ENCODE results near the gene USP36. TPM values are rescaled to one million over a fixed set of nuclear protein-coding genes. Genes with fewer than 3 reads are reported as not detected.

USP36 gene
- total and polyA plus RNA-seq, 7 donors = 14.0 to 40.5 (median 24.2) TPM

DNA sequence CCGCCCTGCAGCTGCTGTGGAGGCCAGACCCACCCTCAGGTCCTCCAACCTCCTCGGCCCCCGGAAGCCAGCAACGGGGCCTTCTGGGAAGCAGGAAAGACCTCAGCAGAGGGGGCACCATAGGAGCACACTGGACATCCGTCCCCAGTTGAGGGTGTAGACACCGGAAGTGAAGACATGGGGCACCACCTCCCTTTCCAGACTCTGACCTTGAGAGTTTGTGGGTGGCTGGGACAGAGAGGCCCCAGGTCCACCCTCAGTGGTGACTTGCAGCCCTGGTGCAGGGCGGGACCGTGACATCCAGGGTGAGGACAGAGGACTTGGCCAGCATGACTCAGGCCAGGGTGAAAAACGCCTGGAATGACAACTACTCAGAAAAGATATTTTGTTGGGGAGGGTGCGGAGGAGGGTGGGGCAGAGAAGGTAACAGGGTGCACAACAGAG, 42.5 kb upstream of the USP36 start:
- Histone ChIP-seq H3K4me1 (peaks cover 27% of the 10 kb centered on the region), H3K9me3 (no peaks in the 10 kb centered on the region), H3K27ac (peak overlapping the region; percentile 78), H3K4me3 (peak overlapping the region; percentile 41), H3K27me3 (ENCODE audit: insufficient read depth in 3 of 3, low read length in 2 of 3) (peaks cover 0 to 10% (median 0%) of the 10 kb centered on the region in 3 donors), H3K36me3 (ENCODE audit: insufficient read depth in 1 of 2, low read depth in 1 of 2) (no peaks in the 10 kb centered on the region)
- intact Hi-C loops (cut with DNase I) = no loop called here
- 14 to 23% (median 15%) methylated on average over 10 of the region's 10 CpGs for WGBS, 3 donors
- TF ChIP-seq, protein P1, sequence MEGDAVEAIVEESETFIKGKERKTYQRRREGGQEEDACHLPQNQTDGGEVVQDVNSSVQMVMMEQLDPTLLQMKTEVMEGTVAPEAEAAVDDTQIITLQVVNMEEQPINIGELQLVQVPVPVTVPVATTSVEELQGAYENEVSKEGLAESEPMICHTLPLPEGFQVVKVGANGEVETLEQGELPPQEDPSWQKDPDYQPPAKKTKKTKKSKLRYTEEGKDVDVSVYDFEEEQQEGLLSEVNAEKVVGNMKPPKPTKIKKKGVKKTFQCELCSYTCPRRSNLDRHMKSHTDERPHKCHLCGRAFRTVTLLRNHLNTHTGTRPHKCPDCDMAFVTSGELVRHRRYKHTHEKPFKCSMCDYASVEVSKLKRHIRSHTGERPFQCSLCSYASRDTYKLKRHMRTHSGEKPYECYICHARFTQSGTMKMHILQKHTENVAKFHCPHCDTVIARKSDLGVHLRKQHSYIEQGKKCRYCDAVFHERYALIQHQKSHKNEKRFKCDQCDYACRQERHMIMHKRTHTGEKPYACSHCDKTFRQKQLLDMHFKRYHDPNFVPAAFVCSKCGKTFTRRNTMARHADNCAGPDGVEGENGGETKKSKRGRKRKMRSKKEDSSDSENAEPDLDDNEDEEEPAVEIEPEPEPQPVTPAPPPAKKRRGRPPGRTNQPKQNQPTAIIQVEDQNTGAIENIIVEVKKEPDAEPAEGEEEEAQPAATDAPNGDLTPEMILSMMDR (IDR thresholded peaks at IDR 0.05) = no peak
- ATAC-seq (peak; percentile 65 to 80 (median 78)), DNase-seq (peak; percentile 84 to 89)

DNA sequence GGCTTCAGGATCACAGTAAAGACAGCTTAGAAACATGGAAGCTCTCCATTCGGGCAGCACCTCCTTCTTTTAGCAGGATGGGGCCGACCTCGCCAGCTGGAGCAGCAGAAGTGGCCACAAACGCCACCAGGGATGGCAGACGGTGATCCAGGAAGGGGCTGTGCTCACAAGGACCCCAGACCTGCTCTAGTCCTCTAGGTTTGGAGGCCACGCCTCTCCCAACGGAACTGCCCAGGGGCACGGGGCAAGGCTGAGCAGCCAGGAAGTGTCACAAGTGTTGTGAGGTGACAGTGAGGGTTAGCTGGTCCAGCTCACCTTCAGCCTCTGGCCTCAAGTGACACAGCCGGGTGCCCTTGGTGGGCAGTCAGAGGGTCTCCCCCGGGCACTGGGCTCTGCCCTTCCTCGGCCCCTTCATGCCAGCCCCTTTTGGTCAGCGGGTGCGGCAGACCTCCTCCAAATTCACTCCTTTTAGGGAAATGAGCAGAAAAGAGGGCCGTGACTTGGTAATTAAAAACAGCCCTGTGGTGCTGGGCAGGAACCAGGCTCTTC, 42.0 kb upstream of the USP36 start:
- Histone ChIP-seq H3K36me3 (ENCODE audit: insufficient read depth in 1 of 2, low read depth in 1 of 2) (no peaks in the 10 kb centered on the region), H3K4me3 (peak overlapping the region; percentile 41), H3K4me1 (peaks cover 27% of the 10 kb centered on the region), H3K9me3 (no peaks in the 10 kb centered on the region), H3K27ac (peak overlapping the region; percentile 78), H3K27me3 (ENCODE audit: insufficient read depth in 3 of 3, low read length in 2 of 3) (peaks cover 0 to 10% (median 0%) of the 10 kb centered on the region in 3 donors)
- 36 to 49% (median 41%) methylated on average over 14 of the region's 14 CpGs for WGBS, 3 donors
- TF ChIP-seq, protein P1 (IDR thresholded peaks at IDR 0.05) = no peak
- intact Hi-C loops (cut with DNase I) = no loop called here
- ATAC-seq (peak in 2 of 4 donors; percentile 14 to 20), DNase-seq (peak in 1 of 2 donors; percentile 70)

DNA sequence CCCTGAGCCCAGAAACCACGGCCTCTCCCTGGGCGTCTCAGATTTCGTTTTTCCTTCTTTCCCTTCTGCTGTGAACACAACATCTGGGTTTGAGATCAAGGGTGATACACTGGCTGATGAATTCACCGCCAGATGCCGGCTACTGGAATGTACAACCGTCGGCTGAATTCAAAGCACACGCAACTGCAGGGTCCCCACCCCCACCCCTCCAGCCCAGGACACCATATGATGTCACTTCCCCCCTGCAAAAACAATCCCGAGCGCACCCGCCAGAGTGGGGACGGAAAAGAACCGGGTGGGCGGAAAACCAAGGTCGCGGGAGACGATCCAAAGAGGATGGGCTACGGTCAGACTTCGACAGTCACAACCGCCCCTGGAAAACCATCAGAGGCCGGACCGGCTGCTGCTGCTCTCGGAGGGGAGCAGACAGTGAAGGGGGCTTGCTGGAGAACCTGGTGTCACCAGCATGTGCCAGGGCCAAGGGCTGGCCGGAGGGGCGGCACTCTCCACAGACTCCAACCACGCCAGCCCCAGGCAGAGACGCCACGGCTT, 39.1 kb upstream of the USP36 start:
- 16 to 40% (median 22%) methylated on average over 25 to 28 of the region's 28 CpGs for WGBS, 3 donors
- Histone ChIP-seq H3K4me1 (peaks cover 48% of the 10 kb centered on the region), H3K36me3 (ENCODE audit: insufficient read depth in 1 of 2, low read depth in 1 of 2) (no peaks in the 10 kb centered on the region), H3K9me3 (no peaks in the 10 kb centered on the region), H3K4me3 (peak overlapping the region; percentile 31), H3K27ac (peak overlapping the region; percentile 77), H3K27me3 (ENCODE audit: insufficient read depth in 3 of 3, low read length in 2 of 3) (peaks cover 0 to 8% (median 0%) of the 10 kb centered on the region in 3 donors)
- intact Hi-C loops (cut with DNase I) = loop anchor here in 1 of 2 donors (5.0 kb wide), 1 partner anchor 53 kb away; no protein-coding TSS in a partner anchor
- TF ChIP-seq, protein P1 (IDR thresholded peaks at IDR 0.05) = no peak
- DNase-seq (peak; percentile 86), ATAC-seq (peak; percentile 17 to 41 (median 30))

DNA sequence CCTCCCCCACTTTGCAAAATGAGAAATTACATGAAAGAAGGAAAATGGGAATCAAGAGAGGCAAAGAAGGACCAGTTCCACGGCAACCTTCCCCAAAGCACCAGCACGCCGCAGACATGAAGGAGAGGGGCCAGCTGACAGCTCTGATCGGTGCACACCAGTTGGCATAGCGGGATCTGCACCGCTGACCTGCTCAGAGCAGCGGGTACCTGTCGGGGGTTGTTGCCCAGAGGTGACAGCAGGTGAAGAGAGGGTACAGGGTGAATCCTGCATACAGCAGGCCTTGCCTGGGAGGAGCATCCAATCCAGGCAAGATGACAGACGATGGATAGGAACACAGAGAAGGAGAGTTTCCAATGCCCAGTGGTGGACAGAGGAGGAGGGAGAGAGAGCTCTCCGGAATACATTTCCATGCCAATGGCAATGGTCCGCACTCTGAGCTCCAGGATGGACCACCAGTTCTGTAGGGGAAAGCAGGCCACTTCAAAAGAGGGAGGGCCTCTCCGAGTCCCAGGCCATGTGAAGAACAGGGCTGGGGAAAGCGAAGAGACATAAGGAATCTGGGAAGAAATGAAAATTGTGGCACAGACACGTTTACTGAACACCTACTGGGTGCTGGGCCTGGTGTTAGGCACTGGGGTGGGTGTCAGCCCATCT, 38.4 kb upstream of the USP36 start:
- Histone ChIP-seq H3K27ac (peak overlapping the region; percentile 69), H3K4me1 (peaks cover 48% of the 10 kb centered on the region), H3K4me3 (peak overlapping the region; percentile 31), H3K9me3 (no peaks in the 10 kb centered on the region), H3K27me3 (ENCODE audit: insufficient read depth in 3 of 3, low read length in 2 of 3) (peaks cover 0 to 4% (median 0%) of the 10 kb centered on the region in 3 donors), H3K36me3 (ENCODE audit: insufficient read depth in 1 of 2, low read depth in 1 of 2) (no peaks in the 10 kb centered on the region)
- ATAC-seq (no peak), DNase-seq (no peak)
- TF ChIP-seq, protein P1 (IDR thresholded peaks at IDR 0.05) = no peak
- 74 to 84% (median 75%) methylated on average over 14 of the region's 14 CpGs for WGBS, 3 donors
- intact Hi-C loops (cut with DNase I) = loop anchor here in 1 of 2 donors (5.0 kb wide), 1 partner anchor 53 kb away; no protein-coding TSS in a partner anchor
